HepG2 (cell line): ENCODE data around the gene SCAI. TPM values are rescaled to one million over a fixed set of nuclear protein-coding genes. Genes with fewer than 3 reads are reported as not detected.

ENCODE experiments used
- AGO1 ChIP-seq: fragments of 200-400 bp; formaldehyde crosslinking; IDR thresholded peaks from 2 replicates; pipeline ENCODE4 v1.6.1; 2017; ENCODE audit warnings: mild to moderate bottlenecking, low read depth, low read length, moderate library complexity; ENCODE audit not compliant: poor library complexity, severe bottlenecking
- ARHGAP35 ChIP-seq: sonication (generic); formaldehyde crosslinking; IDR thresholded peaks from 2 replicates; pipeline ENCODE4 v1.9.0; 2022; ENCODE audit warnings: mild to moderate bottlenecking, inconsistent platforms, moderate library complexity, missing genetic modification reagents, borderline replicate concordance
- ATF5 ChIP-seq: sonication (generic); formaldehyde crosslinking; IDR thresholded peaks from 2 replicates; pipeline ENCODE4 v1.4.0; 2020; ENCODE audit warnings: mild to moderate bottlenecking, low read depth, missing genetic modification reagents
- CEBPG ChIP-seq: IDR thresholded peaks from 2 replicates; pipeline ENCODE4 v1.6.1; 2016
- CENPX ChIP-seq: sonication (generic); formaldehyde crosslinking; IDR thresholded peaks from 2 replicates; pipeline ENCODE4 v1.9.0; 2021; ENCODE audit warnings: mild to moderate bottlenecking, missing genetic modification reagents, moderate library complexity
- CREBL2 ChIP-seq: sonication (generic); formaldehyde crosslinking; IDR thresholded peaks from 2 replicates; pipeline ENCODE4 v1.8.1; 2023; ENCODE audit warnings: missing genetic modification reagents, mild to moderate bottlenecking, borderline replicate concordance
- FOXA3 ChIP-seq: IDR thresholded peaks from 2 replicates; pipeline ENCODE4 v1.6.1; 2016; ENCODE audit warnings: missing genetic modification reagents, missing compliant biosample characterization
- KDM3A ChIP-seq: IDR thresholded peaks from 2 replicates; pipeline ENCODE4 v1.6.1; 2018; ENCODE audit warnings: low read depth, missing compliant biosample characterization
- PRDM4 ChIP-seq: sonication (generic); formaldehyde crosslinking; IDR thresholded peaks from 2 replicates; pipeline ENCODE4 v1.9.0; 2021; ENCODE audit warnings: missing genetic modification reagents, borderline replicate concordance
- SP2 ChIP-seq: sonication (generic); formaldehyde crosslinking; IDR thresholded peaks from 2 replicates; pipeline ENCODE4 v1.5.1; 2020; ENCODE audit warnings: mild to moderate bottlenecking, missing genetic modification reagents
- SRY ChIP-seq: sonication (generic); formaldehyde crosslinking; IDR thresholded peaks from 2 replicates; pipeline ENCODE4 v1.8.0; 2022; ENCODE audit warnings: mild to moderate bottlenecking, missing genetic modification reagents
- WIZ ChIP-seq: sonication (generic); formaldehyde crosslinking; IDR thresholded peaks from 2 replicates; pipeline ENCODE4 v1.5.1; 2020; ENCODE audit warnings: mild to moderate bottlenecking, missing genetic modification reagents
- polyA plus RNA-seq, 8 experiments: library from polyadenylated mRNA; depleted of rRNA in 3 of 8; stranded (reverse) in 7 of 8; unstranded in 1 of 8; fragments of >200 nt; fragmentation: Illumina TruSeq in 4 of 8; extraction: Trizol in 4 of 8; gene quantifications; 2 replicates each; pipeline versions ENCODE4 v1.2.1 to v1.2.3, GENCODE V29; 2011 to 2016; ENCODE audit warnings: low read depth in 4 of 8, missing spikeins in 1 of 8, mixed read lengths in 1 of 8; ENCODE audit not compliant: insufficient read depth in 1 of 8
- total RNA-seq, 5 experiments: library from RNA; depleted of rRNA; stranded (reverse); fragments of >200 nt; fragmentation: Illumina TruSeq; extraction: Trizol; gene quantifications; 2 replicates each; pipeline ENCODE4 v1.2.3, GENCODE V29; 2016; ENCODE audit warnings: low read depth in 1 of 5
- TF ChIP-seq, protein P1 (sequence below): sonication (generic); formaldehyde crosslinking; IDR thresholded peaks from 2 replicates; pipeline ENCODE4 v1.9.0; 2021; ENCODE audit warnings: missing genetic modification reagents, borderline replicate concordance
- TF ChIP-seq, protein P2 (sequence below): sonication (generic); formaldehyde crosslinking; IDR thresholded peaks from 2 replicates; pipeline ENCODE4 v1.5.1; 2020; ENCODE audit warnings: mild to moderate bottlenecking, moderate library complexity, missing genetic modification reagents
- TF ChIP-seq, protein P3 (sequence below): sonication (generic); formaldehyde crosslinking; conservative IDR thresholded peaks from 2 replicates; pipeline ENCODE4 v1.5.0; 2020; ENCODE audit warnings: missing genetic modification reagents
- TF ChIP-seq, protein P4 (sequence below): sonication (generic); formaldehyde crosslinking; IDR thresholded peaks from 2 replicates; pipeline ENCODE4 v1.8.0; 2023; ENCODE audit warnings: mild to moderate bottlenecking, missing genetic modification reagents

SCAI gene
- total and polyA plus RNA-seq, 2 of the 13 experiments (the other 11 are each of a cell fraction or from before 2014, with no cell fraction given) = 4.4 to 8.4 TPM

- TF ChIP-seq, protein P1, sequence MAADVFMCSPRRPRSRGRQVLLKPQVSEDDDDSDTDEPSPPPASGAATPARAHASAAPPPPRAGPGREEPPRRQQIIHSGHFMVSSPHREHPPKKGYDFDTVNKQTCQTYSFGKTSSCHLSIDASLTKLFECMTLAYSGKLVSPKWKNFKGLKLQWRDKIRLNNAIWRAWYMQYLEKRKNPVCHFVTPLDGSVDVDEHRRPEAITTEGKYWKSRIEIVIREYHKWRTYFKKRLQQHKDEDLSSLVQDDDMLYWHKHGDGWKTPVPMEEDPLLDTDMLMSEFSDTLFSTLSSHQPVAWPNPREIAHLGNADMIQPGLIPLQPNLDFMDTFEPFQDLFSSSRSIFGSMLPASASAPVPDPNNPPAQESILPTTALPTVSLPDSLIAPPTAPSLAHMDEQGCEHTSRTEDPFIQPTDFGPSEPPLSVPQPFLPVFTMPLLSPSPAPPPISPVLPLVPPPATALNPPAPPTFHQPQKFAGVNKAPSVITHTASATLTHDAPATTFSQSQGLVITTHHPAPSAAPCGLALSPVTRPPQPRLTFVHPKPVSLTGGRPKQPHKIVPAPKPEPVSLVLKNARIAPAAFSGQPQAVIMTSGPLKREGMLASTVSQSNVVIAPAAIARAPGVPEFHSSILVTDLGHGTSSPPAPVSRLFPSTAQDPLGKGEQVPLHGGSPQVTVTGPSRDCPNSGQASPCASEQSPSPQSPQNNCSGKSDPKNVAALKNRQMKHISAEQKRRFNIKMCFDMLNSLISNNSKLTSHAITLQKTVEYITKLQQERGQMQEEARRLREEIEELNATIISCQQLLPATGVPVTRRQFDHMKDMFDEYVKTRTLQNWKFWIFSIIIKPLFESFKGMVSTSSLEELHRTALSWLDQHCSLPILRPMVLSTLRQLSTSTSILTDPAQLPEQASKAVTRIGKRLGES (CRISPR knock-in tag) = no peak
- TF ChIP-seq FOXA3 (CRISPR knock-in tag) (peak; percentile 53), SP2 (peak; percentile 64), CREBL2 (no peak), ARHGAP35 (CRISPR knock-in tag) (peak; percentile 48; the same call in 1 of the 2 replicates), CENPX (CRISPR knock-in tag) (no peak), WIZ (CRISPR knock-in tag) (no peak), PRDM4 (CRISPR knock-in tag) (no peak), ATF5 (no peak), KDM3A (CRISPR knock-in tag) (no peak; the same call in none of the 2 replicates), SRY (CRISPR knock-in tag) (no peak), AGO1 (no peak), CEBPG (peak; percentile 13; the same call in 1 of the 2 replicates)
- TF ChIP-seq, protein P2, sequence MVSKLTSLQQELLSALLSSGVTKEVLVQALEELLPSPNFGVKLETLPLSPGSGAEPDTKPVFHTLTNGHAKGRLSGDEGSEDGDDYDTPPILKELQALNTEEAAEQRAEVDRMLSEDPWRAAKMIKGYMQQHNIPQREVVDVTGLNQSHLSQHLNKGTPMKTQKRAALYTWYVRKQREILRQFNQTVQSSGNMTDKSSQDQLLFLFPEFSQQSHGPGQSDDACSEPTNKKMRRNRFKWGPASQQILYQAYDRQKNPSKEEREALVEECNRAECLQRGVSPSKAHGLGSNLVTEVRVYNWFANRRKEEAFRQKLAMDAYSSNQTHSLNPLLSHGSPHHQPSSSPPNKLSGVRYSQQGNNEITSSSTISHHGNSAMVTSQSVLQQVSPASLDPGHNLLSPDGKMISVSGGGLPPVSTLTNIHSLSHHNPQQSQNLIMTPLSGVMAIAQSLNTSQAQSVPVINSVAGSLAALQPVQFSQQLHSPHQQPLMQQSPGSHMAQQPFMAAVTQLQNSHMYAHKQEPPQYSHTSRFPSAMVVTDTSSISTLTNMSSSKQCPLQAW (CRISPR knock-in tag) = no peak
- TF ChIP-seq, protein P3, sequence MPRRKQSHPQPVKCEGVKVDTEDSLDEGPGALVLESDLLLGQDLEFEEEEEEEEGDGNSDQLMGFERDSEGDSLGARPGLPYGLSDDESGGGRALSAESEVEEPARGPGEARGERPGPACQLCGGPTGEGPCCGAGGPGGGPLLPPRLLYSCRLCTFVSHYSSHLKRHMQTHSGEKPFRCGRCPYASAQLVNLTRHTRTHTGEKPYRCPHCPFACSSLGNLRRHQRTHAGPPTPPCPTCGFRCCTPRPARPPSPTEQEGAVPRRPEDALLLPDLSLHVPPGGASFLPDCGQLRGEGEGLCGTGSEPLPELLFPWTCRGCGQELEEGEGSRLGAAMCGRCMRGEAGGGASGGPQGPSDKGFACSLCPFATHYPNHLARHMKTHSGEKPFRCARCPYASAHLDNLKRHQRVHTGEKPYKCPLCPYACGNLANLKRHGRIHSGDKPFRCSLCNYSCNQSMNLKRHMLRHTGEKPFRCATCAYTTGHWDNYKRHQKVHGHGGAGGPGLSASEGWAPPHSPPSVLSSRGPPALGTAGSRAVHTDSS = no peak
- TF ChIP-seq, protein P4, sequence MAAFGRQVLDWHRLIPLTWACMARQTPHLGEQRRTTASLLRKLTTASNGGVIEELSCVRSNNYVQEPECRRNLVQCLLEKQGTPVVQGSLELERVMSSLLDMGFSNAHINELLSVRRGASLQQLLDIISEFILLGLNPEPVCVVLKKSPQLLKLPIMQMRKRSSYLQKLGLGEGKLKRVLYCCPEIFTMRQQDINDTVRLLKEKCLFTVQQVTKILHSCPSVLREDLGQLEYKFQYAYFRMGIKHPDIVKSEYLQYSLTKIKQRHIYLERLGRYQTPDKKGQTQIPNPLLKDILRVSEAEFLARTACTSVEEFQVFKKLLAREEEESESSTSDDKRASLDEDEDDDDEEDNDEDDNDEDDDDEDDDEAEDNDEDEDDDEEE (CRISPR knock-in tag) = 0 out of 2 replicates have a peak, but pooled peaks have one; percentile 59
Measured at GRCh38 chr9:125189361-125190289, 46.3 kb upstream of the SCAI start, which contains the start of gene PPP6C (continued).
